Thyroid gland (tissue), 4 donors: Measurements from ENCODE around the gene GJC2.

Experiments
- POLR2A ChIP-seq, 2 donors: fragments of 450-650 bp; IDR thresholded peaks; one replicate each; pipeline ENCODE4 v1.6.1; 2017; ENCODE audit warnings: antibody characterized with exemption in 2 of 2, mild to moderate bottlenecking in 2 of 2, moderate library complexity in 1 of 2
- TF ChIP-seq, protein P1 (sequence below), 6 experiments: fragments of 200-600 bp in 3 of 6; fragments of 450-650 bp in 3 of 6; sonication (generic) in 3 of 6; IDR thresholded peaks; one replicate each; pipeline ENCODE4 v1.5.1; 2016 to 2019; ENCODE audit warnings: antibody characterized with exemption in 6 of 6, mild to moderate bottlenecking in 2 of 6, inconsistent platforms in 1 of 6, moderate library complexity in 1 of 6

DNA sequence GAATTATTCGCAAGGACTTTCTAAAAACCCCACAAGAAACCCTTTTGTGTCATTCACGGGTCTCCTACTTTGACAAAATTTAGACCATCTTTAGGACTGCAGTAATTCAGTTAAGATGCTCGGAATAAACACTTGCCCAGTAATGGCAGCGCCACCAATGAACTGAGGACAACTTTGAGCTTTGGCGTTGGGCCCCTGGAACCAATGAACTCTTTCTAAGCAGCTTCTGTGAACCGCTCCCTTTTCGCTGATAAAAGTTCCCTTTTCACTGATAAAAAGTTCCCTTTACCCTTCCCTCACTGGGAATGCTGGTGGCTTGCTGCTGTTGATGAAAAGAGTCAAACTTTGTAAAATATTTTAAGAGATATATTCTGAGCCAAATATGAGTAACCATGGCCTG, 39.2 kb upstream of the GJC2 start:
- TF ChIP-seq, protein P1, sequence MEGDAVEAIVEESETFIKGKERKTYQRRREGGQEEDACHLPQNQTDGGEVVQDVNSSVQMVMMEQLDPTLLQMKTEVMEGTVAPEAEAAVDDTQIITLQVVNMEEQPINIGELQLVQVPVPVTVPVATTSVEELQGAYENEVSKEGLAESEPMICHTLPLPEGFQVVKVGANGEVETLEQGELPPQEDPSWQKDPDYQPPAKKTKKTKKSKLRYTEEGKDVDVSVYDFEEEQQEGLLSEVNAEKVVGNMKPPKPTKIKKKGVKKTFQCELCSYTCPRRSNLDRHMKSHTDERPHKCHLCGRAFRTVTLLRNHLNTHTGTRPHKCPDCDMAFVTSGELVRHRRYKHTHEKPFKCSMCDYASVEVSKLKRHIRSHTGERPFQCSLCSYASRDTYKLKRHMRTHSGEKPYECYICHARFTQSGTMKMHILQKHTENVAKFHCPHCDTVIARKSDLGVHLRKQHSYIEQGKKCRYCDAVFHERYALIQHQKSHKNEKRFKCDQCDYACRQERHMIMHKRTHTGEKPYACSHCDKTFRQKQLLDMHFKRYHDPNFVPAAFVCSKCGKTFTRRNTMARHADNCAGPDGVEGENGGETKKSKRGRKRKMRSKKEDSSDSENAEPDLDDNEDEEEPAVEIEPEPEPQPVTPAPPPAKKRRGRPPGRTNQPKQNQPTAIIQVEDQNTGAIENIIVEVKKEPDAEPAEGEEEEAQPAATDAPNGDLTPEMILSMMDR (IDR thresholded peaks at IDR 0.05): no peak
- no peak for TF ChIP-seq POLR2A (IDR thresholded peaks at IDR 0.05)
